ENCODE results near the gene SERTAD4.

The SERTAD4 gene

DNA sequence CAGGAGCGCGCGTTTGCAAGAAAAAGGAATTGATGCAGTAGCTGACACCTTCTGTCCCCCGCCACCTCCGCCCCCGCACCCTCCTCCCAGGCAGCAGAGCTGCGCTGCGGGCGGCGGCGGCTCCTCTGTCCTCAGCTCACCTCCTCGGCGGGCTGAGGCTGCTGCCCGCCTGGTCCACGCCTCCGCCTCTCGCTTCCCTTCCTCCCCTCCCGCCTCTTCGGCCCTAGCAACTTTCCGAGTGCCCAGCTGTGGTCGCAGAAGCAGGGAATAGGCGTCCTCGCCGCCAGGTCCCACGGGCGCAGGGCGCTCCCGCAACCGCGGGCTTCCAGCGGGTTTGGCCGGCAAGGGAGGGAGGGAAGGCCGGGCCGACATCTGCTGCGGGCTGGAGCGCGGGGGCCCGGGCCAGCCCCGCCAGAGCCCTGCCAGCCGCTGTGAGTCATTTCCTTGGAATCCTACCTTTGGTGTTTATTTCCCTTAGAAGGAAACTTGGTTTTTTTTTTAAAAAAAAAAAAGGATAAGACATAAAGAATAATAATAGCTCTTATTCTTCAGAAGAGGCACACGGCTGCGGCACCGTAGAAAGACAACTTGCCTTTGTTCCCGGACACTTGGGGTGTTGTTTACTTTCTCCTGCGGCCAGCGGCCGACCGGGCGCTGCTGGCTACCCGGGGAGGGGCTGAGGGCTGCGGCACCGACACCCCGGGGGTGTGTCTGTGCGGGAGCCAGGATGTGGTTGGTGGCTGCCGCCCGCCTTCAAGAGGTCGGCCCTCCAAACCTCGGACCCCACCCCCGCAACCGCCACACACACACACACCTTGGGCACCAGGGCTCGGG, 1.1 kb downstream of the SERTAD4 start:
- DNase-seq, result peak; percentile 8

DNA sequence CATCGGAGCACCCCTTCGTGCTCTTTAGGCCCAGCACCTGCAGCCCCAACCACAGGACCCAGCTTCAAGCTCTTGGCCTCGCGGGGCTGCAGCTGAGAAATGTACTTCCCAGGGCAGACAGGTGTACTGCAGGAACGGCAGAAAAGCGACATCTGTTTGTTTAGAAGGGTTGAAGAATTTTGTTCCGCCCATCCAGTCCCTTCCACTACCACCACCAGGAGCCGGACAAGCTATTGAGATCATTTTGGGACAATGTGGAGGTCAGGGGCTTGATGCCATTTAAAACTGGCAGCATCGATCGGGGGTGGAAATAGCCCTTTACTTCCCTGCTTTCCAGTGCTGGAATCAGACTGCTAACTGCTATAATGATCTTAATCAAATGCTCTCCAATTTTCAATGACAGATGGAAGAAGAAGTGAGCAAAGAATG, 1.7 kb downstream of the SERTAD4 start:
- peak; percentile 56 for DNase-seq

DNA sequence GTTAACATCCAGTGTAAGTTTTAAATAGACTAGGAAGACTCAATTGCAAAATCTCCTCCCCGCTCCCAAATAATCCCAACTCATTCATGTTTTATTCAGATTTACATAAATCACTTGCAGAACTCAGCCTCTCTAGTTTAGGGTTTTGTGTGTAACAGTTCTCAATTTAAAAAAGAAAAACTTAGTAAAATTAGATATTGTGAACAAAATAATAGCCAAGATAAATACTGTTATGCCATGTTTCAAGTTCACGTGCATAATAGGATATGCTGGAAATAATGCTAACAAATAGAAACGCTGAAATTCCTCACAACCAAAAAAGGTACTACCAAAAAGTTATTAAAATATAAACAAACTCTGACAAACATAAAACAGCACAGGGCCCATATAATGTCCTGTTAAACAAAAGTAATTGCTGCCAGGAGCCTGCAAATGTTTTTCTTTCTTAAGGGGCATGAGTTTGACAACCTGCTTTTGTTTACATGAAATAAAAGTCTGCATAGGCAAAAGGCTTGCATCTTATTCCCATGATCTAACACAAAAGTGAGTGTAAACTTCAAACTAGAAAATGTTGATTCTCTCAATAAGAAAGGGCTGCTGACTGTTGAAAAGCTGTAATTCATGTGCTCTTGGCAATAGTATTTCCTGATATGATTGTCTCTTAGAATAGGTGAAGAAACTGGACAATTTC, 2.9 kb downstream of the SERTAD4 start:
- DNase-seq, result no peak

DNA sequence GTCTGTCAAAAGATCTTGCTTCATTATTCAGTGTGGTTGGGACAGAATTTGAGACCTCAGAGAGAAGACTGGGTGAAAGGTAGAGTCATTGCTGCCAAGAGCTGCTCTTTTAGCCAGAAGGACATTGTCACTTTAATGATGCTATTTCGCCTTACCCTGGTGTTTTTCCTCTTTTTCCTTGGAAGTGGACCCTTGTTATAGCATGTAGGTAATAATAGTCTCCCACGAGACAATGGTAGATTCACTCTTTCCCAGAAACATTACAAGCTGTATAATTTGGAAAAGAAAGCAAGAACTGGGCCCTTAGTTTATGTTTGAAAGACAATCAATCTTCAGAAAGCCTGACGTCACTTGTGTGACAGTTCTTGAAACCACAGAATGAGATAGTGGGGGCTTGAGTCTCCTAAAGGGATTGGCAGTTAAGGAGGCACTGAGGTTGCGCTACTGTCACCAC, 3.8 kb downstream of the SERTAD4 start:
- no peak for DNase-seq

DNA sequence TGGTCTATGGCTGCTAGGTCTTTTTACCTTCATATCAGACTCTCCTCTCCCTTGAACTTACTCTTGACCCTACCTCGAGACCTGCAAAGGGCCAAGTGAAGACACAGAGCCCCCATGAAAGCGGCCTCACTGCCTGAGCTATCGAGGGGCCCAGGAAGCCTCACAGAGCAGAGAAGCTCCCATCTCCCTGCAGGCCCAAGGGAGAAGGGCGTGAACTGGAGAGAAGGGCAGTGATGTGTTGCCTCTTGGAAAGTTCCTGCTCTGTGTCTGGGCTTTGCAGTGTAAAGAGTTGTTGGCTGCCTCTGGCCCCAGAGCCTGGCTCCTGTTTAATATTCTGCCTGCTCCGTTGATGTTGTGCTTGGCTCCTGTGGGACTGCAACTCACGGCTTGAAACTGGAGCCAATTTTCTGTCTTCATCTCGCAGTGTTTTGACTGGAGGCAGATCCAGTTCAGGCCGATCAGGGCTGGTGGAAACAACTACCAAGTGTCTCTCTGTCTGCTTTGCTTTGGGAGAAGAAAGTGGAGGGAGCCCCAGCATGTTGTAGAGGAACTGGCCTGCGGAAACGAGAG, 4.3 kb downstream of the SERTAD4 start:
- DNase-seq, result no peak

DNA sequence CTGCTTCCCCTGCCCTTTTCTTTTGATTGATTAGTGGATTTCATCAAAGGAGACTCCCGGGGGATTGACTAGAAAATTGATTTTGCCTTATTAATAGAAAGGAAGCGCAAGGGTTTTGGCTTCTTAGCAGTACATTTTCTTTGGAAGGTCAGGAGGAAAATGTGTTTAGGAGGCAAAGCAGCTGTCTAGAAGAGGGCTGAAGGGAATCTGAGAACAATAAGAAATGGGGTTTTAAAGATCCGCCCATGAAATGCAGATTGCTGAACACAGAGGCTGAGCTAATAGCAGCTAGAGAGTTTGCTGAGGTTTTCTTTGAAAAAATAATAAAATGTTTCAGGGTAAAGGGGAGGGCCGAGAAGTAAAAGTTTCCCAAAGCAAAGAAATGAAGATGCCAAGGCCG, 4.9 kb downstream of the SERTAD4 start:
- DNase-seq, result no peak

DNA sequence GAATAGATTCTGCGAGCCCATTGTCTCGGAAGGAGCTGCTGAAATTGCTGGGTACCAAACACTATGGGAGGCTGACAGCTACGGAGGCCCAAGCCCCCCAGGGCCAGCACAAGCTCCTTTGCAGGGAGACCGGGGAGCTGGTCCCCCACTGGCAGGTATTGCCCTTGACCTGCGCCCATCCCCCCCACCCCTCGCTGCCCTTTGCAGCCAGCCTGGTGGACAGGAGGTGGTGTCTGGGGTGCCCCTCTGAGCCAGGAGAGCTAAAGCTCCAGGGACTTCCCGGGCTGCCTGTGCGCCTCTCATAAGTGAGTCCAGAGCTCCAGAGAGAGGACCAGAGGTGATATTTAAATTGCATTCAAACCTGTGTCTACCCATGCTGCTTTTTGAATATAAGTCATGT, 5.4 kb downstream of the SERTAD4 start:
- no peak for DNase-seq

DNA sequence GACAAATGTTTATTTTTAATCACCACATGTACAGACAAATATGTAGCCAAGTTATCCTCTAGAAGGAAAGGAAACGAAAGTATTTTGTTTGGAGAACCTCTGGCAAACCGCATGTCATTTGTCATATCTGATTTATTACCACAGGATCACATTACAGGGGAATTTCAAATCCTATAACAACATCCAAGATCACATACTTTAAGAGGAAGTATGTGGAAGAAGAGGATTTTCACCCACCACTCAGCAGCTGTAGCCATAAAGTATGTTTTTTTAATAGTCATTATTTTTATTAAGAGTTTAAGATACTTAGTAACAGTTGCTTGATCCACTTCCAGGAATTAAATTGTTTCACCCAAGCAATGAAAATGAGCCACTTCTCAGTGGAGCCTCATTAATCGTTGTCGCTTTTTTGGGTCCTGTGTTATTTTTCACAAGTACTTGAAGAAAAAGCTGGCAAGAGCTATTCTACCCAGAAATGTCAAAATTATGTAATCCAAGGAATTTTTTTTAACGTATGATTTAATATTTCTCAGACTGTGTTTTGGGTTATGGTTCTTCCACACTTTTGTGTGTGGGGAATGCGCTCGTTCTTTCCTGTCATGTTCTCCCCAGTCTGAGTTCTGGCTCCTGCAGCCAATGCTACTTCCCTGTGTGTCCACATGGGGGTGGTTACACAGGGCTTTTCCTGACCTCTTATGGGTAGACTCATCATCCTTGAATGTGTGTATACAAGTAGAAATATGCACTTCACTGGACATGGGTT, 6.9 kb downstream of the SERTAD4 start:
- DNase-seq, result no peak

DNA sequence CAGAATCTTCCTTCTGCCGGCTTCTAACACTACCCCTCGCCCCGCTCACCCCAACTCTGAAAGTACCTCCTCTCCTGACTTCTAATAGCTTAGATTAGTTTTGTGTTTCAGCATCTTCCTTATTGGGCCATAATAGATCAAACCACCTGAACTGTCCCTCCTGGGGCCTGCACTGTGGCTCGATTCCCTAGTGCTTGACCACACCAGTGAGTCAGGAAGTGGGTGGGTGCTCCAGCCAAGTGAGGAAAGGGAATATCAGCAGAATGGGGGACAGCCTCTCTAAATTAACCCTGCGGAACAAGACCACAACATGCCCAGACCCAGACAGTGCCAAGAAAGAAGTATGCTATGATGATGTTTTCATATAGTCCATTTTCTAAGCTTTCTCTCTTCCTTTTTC, 8.5 kb downstream of the SERTAD4 start:
- no peak for DNase-seq

DNA sequence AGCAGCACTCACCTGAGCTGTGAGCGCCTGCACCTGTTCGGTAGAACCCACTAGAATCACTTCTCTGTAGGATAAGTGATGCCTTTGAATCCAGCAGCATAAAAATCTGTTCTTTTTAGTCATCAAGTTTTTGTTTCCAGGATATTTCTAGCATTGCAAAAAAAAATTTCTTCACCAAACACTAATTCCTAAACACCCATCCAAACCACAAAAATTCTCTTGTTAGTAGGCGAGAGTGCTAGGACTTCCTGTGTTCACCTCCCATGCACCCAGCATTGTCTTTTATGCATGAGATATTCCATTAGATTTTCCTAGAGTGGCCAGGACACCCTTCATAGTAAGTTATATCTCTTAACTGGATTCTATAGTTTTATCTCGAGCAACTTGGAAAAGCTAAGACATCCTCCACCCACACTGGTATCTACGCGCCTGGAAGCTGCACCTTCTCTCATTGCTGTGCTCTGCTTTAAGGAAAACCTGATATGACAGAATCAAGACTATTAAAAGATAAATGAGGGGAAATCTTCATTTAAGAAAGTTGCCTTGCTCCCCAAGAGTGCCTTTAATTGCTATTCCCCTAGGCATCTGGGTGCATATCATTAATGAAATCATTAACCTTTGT, 12.3 kb downstream of the SERTAD4 start:
- no peak for DNase-seq

DNA sequence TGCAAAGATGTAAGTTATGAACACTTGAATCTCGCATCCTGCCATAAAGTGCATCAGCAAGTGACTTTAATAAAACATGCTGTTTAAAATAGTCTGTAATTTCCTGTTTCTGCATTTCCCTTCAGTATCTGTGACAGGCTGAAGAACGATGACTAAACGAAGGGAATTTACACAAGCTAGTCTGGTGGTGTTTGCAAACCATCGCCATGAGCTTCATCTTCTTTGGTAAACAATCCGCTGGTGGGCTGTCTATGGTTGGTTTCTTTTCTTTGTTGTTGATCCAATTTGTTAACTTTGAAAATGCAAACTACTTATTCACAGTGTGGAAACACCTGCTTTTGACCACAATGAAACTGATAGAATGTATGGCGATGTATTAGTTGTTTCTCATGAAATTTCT, 13.9 kb downstream of the SERTAD4 start:
- DNase-seq, result no peak

DNA sequence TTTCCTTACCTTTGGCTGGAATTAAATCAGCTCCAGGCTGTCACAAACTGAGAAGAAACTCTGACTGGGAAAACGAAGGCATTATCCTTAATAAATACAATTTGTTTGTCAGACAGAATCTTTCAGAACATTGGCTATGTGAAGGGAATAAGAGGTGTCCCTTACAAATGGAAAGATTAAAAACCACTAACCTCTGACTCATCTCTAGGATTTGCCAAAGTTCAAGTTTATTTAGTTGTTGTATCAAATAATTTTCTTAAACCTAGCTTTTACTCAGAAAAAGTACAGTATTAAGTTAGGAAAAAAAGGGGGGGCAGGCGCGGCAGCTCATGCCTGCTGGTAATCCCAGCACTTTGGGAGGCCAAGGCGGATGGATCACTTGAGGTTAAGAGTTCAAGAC, 15.7 kb downstream of the SERTAD4 start:
- no peak for DNase-seq

DNA sequence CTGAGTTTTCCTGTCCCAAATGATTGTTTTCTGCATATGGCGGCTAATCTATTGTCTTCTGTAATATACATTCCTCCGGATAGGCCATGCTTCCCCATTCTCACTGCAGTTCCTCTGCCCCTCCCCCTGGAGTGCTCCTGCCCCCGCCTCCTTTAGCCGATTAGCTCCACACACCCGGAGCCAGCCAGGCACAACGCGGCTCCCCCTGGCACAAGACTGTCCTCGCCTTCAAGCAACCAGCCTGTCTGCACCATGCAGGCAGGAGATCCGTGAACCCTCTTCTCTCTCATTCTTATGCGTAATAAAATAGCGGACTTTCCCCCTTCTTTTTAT, 18.0 kb downstream of the SERTAD4 start:
- DNase-seq, result peak; percentile 11

DNA sequence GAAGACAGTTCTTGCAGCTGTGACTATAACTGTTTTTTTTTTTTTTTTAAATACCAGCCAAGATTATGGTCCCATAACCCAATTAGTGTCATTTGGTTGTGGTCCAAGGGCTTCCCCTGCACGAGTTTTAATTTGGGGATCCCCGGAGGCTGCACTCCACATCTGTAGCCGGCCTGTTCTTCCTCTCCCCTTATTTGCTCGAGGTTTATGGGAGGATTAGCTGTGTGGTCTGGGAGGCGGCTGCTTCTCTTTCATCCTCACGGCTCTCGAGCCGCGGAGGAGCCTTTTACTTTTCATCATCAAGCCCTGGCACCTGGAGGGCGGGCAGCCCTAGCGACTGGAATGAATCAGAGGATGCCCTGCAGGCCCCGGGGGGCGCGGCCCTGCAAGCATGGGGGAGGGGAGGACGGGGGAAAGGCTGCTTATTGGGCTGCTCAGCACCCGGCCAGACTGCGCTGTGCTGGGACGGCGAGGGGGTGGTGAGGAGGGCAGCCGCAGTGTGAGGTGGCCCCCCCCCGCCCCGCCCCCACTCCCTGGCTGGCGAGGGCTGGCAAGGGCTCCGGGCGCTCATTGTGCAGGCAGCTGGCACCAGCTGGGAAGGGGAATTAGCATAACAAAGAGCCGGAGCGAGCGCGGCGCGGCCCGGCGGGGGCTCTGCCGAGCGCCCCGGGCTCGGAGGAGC, 18.5 kb downstream of the SERTAD4 start:
- DNase-seq, result peak; percentile 24

DNA sequence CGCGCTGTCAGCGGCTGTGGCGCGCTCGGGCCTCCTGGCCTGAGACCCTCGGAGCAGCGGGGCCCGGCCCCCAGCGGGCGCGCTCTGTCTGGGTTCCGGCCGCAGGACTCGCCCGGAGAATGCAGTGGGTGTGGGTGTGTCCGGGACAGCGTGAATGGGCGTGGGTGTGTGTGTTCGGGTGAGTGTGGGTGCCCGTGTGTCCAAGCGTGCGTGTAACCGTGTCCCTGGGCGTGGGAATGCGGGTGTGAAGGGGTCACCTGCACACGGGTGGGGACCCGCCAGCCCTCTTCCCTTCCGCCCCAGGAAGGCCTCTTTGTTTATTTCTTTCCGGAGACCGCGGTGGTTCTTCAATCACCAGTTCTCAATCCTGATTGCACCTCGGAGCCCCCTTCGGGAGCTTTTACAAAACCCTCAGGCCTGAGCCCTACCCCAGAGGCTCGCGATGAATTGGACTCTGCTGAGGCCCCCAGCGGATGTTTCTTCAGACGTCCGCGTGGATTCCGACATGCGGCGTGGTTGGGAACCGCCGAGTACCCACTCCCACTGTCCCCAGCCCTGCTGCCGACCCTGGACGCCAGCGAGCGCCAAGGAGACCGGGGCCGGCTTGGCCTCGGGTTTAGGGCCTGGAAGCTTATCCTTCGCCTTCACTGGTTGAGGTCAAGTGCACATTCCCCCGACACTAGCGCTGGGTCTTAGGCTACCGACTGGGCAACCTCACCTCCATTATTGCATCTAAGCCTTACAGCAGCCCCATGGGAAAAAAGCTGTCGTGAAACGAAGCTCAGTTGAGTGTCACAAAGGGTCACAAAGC, 19.3 kb downstream of the SERTAD4 start:
- no peak for DNase-seq

DNA sequence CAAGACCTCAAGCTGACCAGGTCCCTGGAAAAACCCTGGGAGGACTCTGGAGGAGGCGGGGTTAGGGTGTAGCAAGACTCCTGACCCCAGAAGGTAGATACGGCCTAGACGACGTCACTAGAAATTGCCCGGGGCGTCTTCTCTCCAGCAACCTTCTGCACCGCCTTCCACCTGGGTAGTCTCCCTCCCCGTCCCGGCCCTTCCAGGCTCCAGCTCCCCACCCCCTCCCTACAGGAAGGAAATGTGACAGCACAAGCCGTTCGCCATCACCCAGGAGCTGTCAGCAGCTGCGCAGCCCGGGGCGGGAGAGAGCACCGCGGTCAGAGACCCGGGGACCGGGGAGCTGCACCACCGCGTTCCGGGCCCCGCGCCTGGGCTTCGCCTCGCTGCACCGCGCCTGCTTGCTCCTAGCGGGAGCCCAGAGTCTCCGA, 20.0 kb downstream of the SERTAD4 start:
- peak; percentile 12 for DNase-seq

DNA sequence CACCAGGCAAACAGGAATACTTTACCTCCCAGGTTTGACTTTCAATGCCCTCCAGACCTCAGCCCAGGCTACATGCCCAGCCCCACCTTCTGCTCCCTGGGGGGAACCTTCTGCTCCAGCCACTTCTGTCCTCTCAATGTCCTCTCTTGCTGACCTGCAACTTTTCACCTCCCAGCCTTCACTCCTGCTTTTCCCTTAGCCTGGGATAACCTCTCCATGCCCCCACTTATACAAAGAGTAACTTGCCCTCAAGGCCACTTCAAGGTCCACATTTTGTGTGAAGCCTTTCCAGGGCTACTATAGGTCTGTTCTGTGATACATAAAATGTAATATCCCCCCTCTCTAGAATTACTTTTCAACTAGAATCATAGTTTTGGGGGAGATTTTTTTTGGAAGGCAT, 21.7 kb downstream of the SERTAD4 start:
- no peak for DNase-seq

DNA sequence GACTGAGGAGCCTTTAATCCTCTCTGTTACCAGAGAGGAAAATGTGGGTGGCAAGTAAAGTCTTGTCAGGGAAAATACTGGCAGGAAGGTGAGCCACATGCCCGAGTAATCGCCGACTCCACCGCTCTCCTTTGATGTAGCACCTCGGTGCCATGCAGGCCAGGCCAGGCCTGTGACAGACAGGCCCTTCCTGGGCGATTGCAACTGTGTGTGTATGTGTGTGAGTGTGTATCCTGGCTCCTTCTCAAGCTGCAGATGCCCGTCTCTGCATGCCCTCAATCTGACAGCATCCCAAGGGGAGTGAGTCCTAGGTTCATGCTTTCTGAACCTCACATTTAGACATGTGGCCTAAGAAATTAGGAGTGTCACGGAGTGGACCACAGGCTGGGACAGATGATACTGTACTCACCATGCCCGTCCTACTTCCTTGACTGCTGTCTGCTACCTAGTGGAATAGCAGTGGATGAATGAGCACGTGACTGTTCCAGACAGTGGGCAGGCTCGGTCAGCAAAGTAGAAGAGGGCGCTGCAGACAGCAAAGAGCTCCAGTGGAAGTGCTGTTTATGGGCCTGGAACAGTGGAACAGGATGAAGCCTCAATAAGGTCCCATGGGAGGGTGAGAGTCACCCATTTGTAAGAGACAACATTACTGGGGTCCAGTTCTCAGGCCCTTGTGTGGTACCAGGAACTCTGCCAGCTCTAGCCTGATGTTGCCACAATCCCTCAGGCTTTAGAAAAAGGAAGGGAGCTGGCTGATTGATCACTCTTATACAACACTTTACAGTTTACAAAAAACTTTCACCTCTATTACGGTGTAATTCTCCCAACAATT, 25.3 kb downstream of the SERTAD4 start:
- DNase-seq, result no peak

DNA sequence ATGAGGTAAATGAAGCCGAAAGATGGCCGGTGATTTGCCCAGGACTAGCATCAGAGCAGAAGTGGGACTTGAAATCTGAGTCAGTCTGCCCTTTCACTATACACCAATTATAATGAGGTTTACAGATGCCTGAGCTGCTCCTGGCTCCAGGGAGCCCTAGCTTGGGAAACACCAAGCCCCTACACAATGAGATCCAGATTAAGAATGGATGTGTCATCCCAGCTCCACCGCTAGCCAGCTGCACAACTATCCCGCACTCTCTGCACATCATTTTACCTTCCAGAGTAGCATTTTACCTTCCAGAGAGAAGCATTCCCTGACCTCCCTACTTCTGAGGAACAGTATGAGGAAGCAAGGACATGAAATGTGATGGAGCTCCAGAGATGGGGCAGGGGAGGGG, 27.0 kb downstream of the SERTAD4 start:
- no peak for DNase-seq

DNA sequence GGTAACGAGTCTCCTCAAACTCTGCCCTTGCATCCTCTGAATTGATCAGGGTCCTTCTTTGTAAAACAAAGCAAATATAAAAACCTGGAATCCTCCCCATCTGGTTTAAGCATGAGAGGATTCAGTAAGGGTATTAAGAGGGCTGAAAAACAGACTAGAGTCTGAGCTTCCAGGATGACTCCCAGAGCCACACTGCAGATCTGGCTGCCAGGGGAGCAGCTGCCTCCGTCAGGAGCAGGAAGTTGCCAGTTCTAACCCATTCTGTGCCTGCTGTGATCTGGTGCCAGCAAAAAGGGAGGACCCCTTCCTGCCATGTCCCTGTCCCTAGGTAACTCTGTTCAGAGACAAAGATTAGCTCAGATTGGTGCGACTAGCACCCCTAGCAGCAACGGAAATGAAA, 27.5 kb downstream of the SERTAD4 start:
- DNase-seq, result no peak
